ENCODE results near the gene PXYLP1. TPM values are rescaled to one million over a fixed set of nuclear protein-coding genes. Genes with fewer than 3 reads are reported as not detected.

The PXYLP1 gene
- total and polyA plus RNA-seq, 2 donors (not counting 1 experiment from before 2014, with no cell fraction given) = 1.4 to 4.5 TPM

DNA sequence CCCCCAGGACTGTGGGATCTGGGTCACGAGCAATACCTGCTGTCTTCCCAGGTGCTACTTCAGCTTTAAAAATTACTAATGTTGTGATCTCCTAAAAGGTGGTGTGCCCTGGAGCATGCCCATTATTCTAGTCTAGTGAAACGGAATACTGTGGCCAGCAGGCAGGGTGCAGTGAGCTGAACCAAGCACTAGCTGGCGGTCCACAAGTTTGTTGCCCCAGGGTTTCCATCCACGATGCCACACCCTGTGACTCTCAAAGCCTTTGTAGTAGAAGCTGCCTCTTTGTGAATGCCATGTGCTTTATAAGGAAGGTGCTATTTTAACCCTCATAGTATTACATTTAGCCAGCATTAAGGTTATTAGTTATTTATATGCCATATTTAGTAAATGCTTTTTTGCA lies 49.1 kb downstream of the PXYLP1 start:
- Mint-ChIP-seq H3K27me3 (no peaks in the 10 kb centered on the region), H3K9me3 (ENCODE audit: insufficient read depth) (no peaks in the 10 kb centered on the region), H3K4me3 (no peak overlapping the region), H3K27ac (no peak overlapping the region), H3K4me1 (peaks cover 4% of the 10 kb centered on the region)
- POLR2A ChIA-PET = no interaction called here
- TF ChIP-seq, protein P1, sequence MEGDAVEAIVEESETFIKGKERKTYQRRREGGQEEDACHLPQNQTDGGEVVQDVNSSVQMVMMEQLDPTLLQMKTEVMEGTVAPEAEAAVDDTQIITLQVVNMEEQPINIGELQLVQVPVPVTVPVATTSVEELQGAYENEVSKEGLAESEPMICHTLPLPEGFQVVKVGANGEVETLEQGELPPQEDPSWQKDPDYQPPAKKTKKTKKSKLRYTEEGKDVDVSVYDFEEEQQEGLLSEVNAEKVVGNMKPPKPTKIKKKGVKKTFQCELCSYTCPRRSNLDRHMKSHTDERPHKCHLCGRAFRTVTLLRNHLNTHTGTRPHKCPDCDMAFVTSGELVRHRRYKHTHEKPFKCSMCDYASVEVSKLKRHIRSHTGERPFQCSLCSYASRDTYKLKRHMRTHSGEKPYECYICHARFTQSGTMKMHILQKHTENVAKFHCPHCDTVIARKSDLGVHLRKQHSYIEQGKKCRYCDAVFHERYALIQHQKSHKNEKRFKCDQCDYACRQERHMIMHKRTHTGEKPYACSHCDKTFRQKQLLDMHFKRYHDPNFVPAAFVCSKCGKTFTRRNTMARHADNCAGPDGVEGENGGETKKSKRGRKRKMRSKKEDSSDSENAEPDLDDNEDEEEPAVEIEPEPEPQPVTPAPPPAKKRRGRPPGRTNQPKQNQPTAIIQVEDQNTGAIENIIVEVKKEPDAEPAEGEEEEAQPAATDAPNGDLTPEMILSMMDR (IDR thresholded peaks at IDR 0.05) = no peak
- TF ChIP-seq EZH2 (IDR thresholded peaks at IDR 0.05; ENCODE audit: borderline replicate concordance, insufficient read depth, low read depth, low read length, poor library complexity, severe bottlenecking) = no peak
- Histone ChIP-seq H4K20me1 (ENCODE audit: control insufficient read depth, insufficient read depth, low read length, poor library complexity, severe bottlenecking) (no peaks in the 10 kb centered on the region), H3K36me3 (replicated peaks in 1 of 2; ENCODE audit: control extremely low read depth in 1 of 2, control insufficient read depth in 1 of 2, extremely low read depth in 1 of 2, insufficient read depth in 2 of 2, low read length in 1 of 2) (no peaks in the 10 kb centered on the region), H3K79me2 (ENCODE audit: control insufficient read depth, insufficient read depth, low read length) (no peaks in the 10 kb centered on the region), H3K9ac (ENCODE audit: low read length) (no peak overlapping the region), H3K9me3 (ENCODE audit: control extremely low read depth in 1 of 3, control insufficient read depth in 2 of 3, insufficient read depth in 1 of 3, low read length in 2 of 3) (no peaks in the 10 kb centered on the region), H3K4me2 (replicated peaks; ENCODE audit: low read depth, low read length, poor library complexity, severe bottlenecking) (no peak overlapping the region), H3K27me3 (replicated peaks in 1 of 4; ENCODE audit: control extremely low read depth in 1 of 4, control insufficient read depth in 3 of 4, insufficient read depth in 4 of 4, low read length in 3 of 4) (no peaks in the 10 kb centered on the region), H3K4me3 (ENCODE audit: control extremely low read depth in 1 of 5, extremely low read depth in 1 of 5, insufficient read depth in 1 of 5, low read depth in 2 of 5, low read length in 4 of 5) (no peak overlapping the region), H2AFZ (ENCODE audit: insufficient read depth, low read depth, low read length, poor library complexity, severe bottlenecking) (no peak overlapping the region), H3K27ac (ENCODE audit: low read length in 2 of 2) (no peak overlapping the region), H3K4me1 (ENCODE audit: control insufficient read depth in 2 of 2, insufficient read depth in 2 of 2, low read length in 2 of 2) (no peaks in the 10 kb centered on the region)
- CTCF ChIA-PET = interaction anchor here (3.0 kb wide), 1 partner anchor 49 kb away, joined by 11 read pairs; the partner anchor contains the start of gene PXYLP1
- 100% methylated on average over 3 of the region's 4 CpGs for WGBS (ENCODE audit: insufficient coverage)
- DNase-seq (no peak), ATAC-seq (ENCODE audit: low read depth) (no peak)
- intact Hi-C loops (cut with micrococcal nuclease) = no loop called here

DNA sequence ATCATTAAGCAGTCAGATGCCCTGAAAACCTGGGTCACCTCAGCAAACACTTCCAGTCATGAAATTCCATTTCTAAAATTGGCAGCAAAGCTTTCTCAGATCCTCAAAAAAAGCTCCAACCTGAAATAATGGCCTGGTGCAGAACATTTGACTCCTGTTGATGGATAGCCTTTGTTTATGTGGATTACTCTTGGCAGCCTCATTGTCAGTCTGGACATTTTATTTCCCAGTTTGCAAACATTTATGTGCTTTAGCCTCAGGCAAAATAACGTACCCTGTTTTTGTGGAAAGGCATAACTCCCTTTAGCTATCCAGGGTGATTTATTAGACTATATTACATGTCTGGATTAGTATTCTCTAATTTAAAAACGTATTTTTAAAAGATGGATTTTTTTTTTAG lies 53.9 kb downstream of the PXYLP1 start:
- Histone ChIP-seq H3K9ac (ENCODE audit: low read length) (no peak overlapping the region), H3K27ac (ENCODE audit: low read length in 2 of 2) (no peak overlapping the region), H2AFZ (ENCODE audit: insufficient read depth, low read depth, low read length, poor library complexity, severe bottlenecking) (no peak overlapping the region), H3K9me3 (ENCODE audit: control extremely low read depth in 1 of 3, control insufficient read depth in 2 of 3, insufficient read depth in 1 of 3, low read length in 2 of 3) (no peaks in the 10 kb centered on the region), H3K4me2 (replicated peaks; ENCODE audit: low read depth, low read length, poor library complexity, severe bottlenecking) (no peak overlapping the region), H3K36me3 (replicated peaks in 1 of 2; ENCODE audit: control extremely low read depth in 1 of 2, control insufficient read depth in 1 of 2, extremely low read depth in 1 of 2, insufficient read depth in 2 of 2, low read length in 1 of 2) (no peaks in the 10 kb centered on the region), H3K79me2 (ENCODE audit: control insufficient read depth, insufficient read depth, low read length) (no peaks in the 10 kb centered on the region), H3K4me1 (ENCODE audit: control insufficient read depth in 2 of 2, insufficient read depth in 2 of 2, low read length in 2 of 2) (no peaks in the 10 kb centered on the region), H4K20me1 (ENCODE audit: control insufficient read depth, insufficient read depth, low read length, poor library complexity, severe bottlenecking) (no peaks in the 10 kb centered on the region), H3K27me3 (replicated peaks in 1 of 4; ENCODE audit: control extremely low read depth in 1 of 4, control insufficient read depth in 3 of 4, insufficient read depth in 4 of 4, low read length in 3 of 4) (no peaks in the 10 kb centered on the region), H3K4me3 (ENCODE audit: control extremely low read depth in 1 of 5, extremely low read depth in 1 of 5, insufficient read depth in 1 of 5, low read depth in 2 of 5, low read length in 4 of 5) (no peak overlapping the region)
- Mint-ChIP-seq H3K27ac (no peak overlapping the region), H3K9me3 (ENCODE audit: insufficient read depth) (no peaks in the 10 kb centered on the region), H3K4me3 (no peak overlapping the region), H3K4me1 (no peaks in the 10 kb centered on the region), H3K27me3 (no peaks in the 10 kb centered on the region)
- ChIA-PET CTCF (no interaction called here), POLR2A (no interaction called here)
- DNase-seq (no peak), ATAC-seq (ENCODE audit: low read depth) (no peak)
- intact Hi-C loops (cut with micrococcal nuclease) = no loop called here
- WGBS (ENCODE audit: insufficient coverage) = no CpG with 5 or more reads among the region's 2 CpGs
- TF ChIP-seq, protein P1 (IDR thresholded peaks at IDR 0.05) = no peak
- no peak for TF ChIP-seq EZH2 (IDR thresholded peaks at IDR 0.05; ENCODE audit: borderline replicate concordance, insufficient read depth, low read depth, low read length, poor library complexity, severe bottlenecking)

All from B cell (primary cell).